ENCODE results near the gene JAK1. TPM values are rescaled to one million over a fixed set of nuclear protein-coding genes. Genes with fewer than 3 reads are reported as not detected.
"Not testable (repeated sequence)": the region's sequence is repeated elsewhere in the genome, so short reads cannot be mapped to it uniquely, and the experiment has no call there.

Gene JAK1
- total and polyA plus RNA-seq, 5 donors = 33.1 to 106 (median 87.0) TPM

GRCh38 chr1:64934115-64934877 lies 32.1 kb downstream of the JAK1 start:
- no peaks in the 10 kb centered on the region for H3K9me3 ChIP-seq (ENCODE audit: control insufficient read depth, low read length)
- intact Hi-C loops (cut with DNase I) = no loop called here
- H3K27me3 ChIP-seq (ENCODE audit: control insufficient read depth, insufficient read depth) = no peaks in the 10 kb centered on the region
- peak; percentile 65 to 73 for ATAC-seq
- DNase-seq = peak in 1 of 3 donors; percentile 26
- H3K4me1 ChIP-seq (ENCODE audit: control insufficient read depth, insufficient read depth, low read length) = peaks cover 10% of the 10 kb centered on the region
- peak overlapping the region; percentile 89 for H3K27ac ChIP-seq (ENCODE audit: low read length)
- WGBS = 55% methylated on average over 9 of the region's 9 CpGs
- H3K4me3 ChIP-seq (ENCODE audit: low read length) = no peak overlapping the region

DNA sequence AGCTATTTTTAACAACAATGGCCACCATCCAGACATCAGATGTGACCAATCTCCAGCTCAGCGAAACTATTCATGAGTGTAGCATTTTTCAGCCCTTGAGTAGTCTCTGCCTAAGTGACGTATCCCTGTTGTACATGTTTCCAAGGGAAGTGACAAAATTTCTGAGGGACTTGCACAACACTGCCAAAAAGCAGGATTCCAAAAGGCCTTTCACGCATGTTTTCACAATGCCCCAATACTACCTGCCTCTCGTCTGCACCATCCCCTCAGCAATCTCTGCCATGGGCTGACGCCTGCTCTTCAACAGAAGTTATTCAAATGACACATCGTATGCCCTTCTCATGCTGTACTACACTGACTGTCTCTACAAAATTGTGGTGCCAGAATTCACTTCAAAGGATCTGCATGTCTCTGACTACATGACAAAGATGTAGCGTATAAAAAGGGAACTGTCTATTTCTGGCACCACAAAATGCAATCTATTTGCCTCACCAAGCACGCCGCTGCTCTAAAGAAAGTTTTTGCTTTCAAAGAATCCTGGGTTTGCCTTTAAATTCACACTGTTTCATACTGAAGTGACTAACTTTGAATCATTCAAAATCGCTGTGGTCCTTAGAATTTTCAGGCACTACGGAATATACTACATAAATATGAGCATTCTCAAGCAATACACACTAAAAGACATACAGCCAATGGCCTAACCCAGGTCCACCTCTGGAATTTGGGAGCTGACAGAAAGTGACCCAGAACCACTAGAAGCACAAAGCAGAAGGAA lies 32.9 kb downstream of the JAK1 start:
- peak overlapping the region; percentile 89 for H3K27ac ChIP-seq (ENCODE audit: low read length)
- no peaks in the 10 kb centered on the region for H3K27me3 ChIP-seq (ENCODE audit: control insufficient read depth, insufficient read depth)
- peak in 2 of 3 donors; percentile 28 to 50 for DNase-seq
- 30% methylated on average over 11 of the region's 11 CpGs for WGBS
- peaks cover 10% of the 10 kb centered on the region for H3K4me1 ChIP-seq (ENCODE audit: control insufficient read depth, insufficient read depth, low read length)
- ATAC-seq = peak; percentile 86 to 93
- no peak overlapping the region for H3K4me3 ChIP-seq (ENCODE audit: low read length)
- H3K9me3 ChIP-seq (ENCODE audit: control insufficient read depth, low read length) = no peaks in the 10 kb centered on the region
- intact Hi-C loops (cut with DNase I) = no loop called here

DNA sequence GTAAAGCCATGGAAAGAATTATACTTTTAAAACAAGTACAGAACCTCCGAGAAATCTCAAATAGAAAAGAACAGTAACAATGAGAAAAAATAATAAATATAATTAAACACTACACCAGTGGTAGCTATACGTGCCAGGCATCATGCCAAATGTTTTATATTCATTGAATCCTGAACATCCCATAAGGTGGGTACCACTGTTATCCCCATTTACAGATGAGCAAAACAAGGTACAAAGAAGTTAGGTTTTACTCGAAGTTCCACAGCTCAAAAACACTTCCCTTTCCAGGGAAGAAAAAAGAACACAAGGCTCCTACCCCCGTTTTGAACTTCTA lies 33.4 kb downstream of the JAK1 start:
- H3K9me3 ChIP-seq (ENCODE audit: control insufficient read depth, low read length) = no peaks in the 10 kb centered on the region
- H3K27me3 ChIP-seq (ENCODE audit: control insufficient read depth, insufficient read depth) = no peaks in the 10 kb centered on the region
- ATAC-seq = no peak
- 35% methylated on average over 4 of the region's 4 CpGs for WGBS
- intact Hi-C loops (cut with DNase I) = no loop called here
- no peak for DNase-seq
- H3K4me1 ChIP-seq (ENCODE audit: control insufficient read depth, insufficient read depth, low read length) = peaks cover 10% of the 10 kb centered on the region
- no peak overlapping the region for H3K4me3 ChIP-seq (ENCODE audit: low read length)
- peak overlapping the region; percentile 89 for H3K27ac ChIP-seq (ENCODE audit: low read length)

DNA sequence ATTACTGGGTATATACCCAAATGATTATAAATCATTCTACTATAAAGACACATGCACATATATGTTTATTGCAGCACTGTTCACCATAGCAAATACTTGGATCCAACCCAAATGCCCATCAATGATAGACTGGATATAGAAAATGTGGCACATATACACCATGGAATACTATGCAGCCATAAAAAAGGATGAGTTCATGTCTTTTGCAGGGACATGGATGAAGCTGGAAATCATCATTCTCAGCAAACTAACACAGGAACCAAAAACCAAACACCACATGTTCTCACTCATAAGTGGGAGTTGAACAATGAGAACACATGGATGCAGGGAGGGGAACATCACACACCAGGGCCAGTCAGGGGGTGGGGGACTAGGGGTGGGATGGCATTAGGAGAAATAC lies 35.7 kb downstream of the JAK1 start:
- intact Hi-C loops (cut with DNase I); H3K9me3 ChIP-seq (ENCODE audit: control insufficient read depth, low read length): not testable (repeated sequence)

DNA sequence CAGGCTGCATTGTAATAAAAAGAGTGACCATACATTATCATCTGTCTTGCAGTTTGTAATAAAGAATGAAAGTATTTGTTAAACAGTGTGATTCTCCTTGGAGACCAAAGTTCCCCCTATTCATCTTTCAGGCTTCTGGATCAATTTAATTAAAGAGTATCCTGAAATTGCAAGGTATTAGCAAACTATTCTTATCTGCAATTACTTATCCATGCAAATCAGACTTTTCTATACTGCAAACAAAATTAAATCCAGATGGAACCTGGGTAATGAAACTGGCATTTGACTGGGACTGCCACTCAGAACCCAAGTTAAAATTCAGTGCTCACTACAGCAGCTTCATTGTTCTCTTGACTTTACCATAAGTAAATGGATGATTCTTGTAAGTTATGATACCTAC lies 37.1 kb downstream of the JAK1 start:
- intact Hi-C loops (cut with DNase I) = no loop called here

More for the DNA sequence above, 35.7 kb downstream of the JAK1 start:
- not testable (repeated sequence) for H3K27ac ChIP-seq (ENCODE audit: low read length); H3K4me3 ChIP-seq (ENCODE audit: low read length); ATAC-seq; DNase-seq; H3K27me3 ChIP-seq (ENCODE audit: control insufficient read depth, insufficient read depth)
- H3K4me1 ChIP-seq (ENCODE audit: control insufficient read depth, insufficient read depth, low read length) = peaks cover 11% of the 10 kb centered on the region

DNA sequence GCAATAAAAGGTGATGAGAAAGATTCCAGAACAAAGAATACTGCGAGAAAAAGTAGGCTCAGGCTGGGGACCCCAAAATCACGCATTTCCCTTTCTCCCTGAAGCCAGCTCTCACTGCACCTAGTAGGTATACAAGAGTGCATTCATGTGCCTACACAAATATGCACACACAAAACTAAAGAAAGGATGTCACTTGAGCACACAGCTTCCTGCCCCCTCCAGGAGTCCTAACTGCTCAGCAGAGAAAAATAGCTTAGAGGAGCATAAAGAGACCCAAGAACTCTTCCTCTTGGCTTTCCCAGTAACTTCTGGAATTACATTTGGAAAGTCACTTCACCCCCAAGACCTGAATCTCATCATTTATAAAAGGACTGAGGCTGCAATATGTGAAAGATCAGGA lies 38.0 kb downstream of the JAK1 start:
- no peak for DNase-seq
- 96% methylated on average over 2 of the region's 2 CpGs for WGBS
- no peak for ATAC-seq
- H3K4me3 ChIP-seq (ENCODE audit: low read length) = no peak overlapping the region
- peaks cover 7% of the 10 kb centered on the region for H3K4me1 ChIP-seq (ENCODE audit: control insufficient read depth, insufficient read depth, low read length)
- intact Hi-C loops (cut with DNase I) = no loop called here
- no peaks in the 10 kb centered on the region for H3K9me3 ChIP-seq (ENCODE audit: control insufficient read depth, low read length)
- H3K27ac ChIP-seq (ENCODE audit: low read length) = no peak overlapping the region
- no peaks in the 10 kb centered on the region for H3K27me3 ChIP-seq (ENCODE audit: control insufficient read depth, insufficient read depth)

More for the DNA sequence above, 37.1 kb downstream of the JAK1 start:
- Histone ChIP-seq H3K4me3 (ENCODE audit: low read length) (no peak overlapping the region), H3K9me3 (ENCODE audit: control insufficient read depth, low read length) (no peaks in the 10 kb centered on the region), H3K27ac (ENCODE audit: low read length) (no peak overlapping the region), H3K27me3 (ENCODE audit: control insufficient read depth, insufficient read depth) (no peaks in the 10 kb centered on the region), H3K4me1 (ENCODE audit: control insufficient read depth, insufficient read depth, low read length) (peaks cover 8% of the 10 kb centered on the region)
- no peak for DNase-seq
- ATAC-seq = no peak

GRCh38 chr1:64925594-64925993 lies 40.8 kb downstream of the JAK1 start:
- Histone ChIP-seq H3K9me3 (ENCODE audit: control insufficient read depth, low read length) (no peaks in the 10 kb centered on the region), H3K4me3 (ENCODE audit: low read length) (no peak overlapping the region), H3K27ac (ENCODE audit: low read length) (no peak overlapping the region), H3K4me1 (ENCODE audit: control insufficient read depth, insufficient read depth, low read length) (peaks cover 8% of the 10 kb centered on the region), H3K27me3 (ENCODE audit: control insufficient read depth, insufficient read depth) (no peaks in the 10 kb centered on the region)
- WGBS = 41% methylated on average over 2 of the region's 2 CpGs
- peak in 1 of 2 donors; percentile 35 for ATAC-seq
- intact Hi-C loops (cut with DNase I) = no loop called here
- no peak for DNase-seq

GRCh38 chr1:64923294-64923718 lies 43.0 kb downstream of the JAK1 start:
- peaks cover 10% of the 10 kb centered on the region for H3K4me1 ChIP-seq (ENCODE audit: control insufficient read depth, insufficient read depth, low read length)
- H3K27ac ChIP-seq (ENCODE audit: low read length) = no peak overlapping the region
- no peaks in the 10 kb centered on the region for H3K27me3 ChIP-seq (ENCODE audit: control insufficient read depth, insufficient read depth)
- DNase-seq (no peak), ATAC-seq (no peak)
- H3K4me3 ChIP-seq (ENCODE audit: low read length) = no peak overlapping the region
- intact Hi-C loops (cut with DNase I) = no loop called here
- 47% methylated on average over 2 of the region's 2 CpGs for WGBS
- no peaks in the 10 kb centered on the region for H3K9me3 ChIP-seq (ENCODE audit: control insufficient read depth, low read length)

- no peak for ATAC-seq
- WGBS = 53% methylated on average over 2 of the region's 2 CpGs
- no peak overlapping the region for H3K27ac ChIP-seq (ENCODE audit: low read length)
- no peaks in the 10 kb centered on the region for H3K27me3 ChIP-seq (ENCODE audit: control insufficient read depth, insufficient read depth)
- H3K9me3 ChIP-seq (ENCODE audit: control insufficient read depth, low read length) = no peaks in the 10 kb centered on the region
- H3K4me1 ChIP-seq (ENCODE audit: control insufficient read depth, insufficient read depth, low read length) = peaks cover 15% of the 10 kb centered on the region
- no peak for DNase-seq
- intact Hi-C loops (cut with DNase I) = no loop called here
- H3K4me3 ChIP-seq (ENCODE audit: low read length) = no peak overlapping the region
These were observed 44.0 kb downstream of the JAK1 start for GRCh38 chr1:64922336-64922735.

DNA sequence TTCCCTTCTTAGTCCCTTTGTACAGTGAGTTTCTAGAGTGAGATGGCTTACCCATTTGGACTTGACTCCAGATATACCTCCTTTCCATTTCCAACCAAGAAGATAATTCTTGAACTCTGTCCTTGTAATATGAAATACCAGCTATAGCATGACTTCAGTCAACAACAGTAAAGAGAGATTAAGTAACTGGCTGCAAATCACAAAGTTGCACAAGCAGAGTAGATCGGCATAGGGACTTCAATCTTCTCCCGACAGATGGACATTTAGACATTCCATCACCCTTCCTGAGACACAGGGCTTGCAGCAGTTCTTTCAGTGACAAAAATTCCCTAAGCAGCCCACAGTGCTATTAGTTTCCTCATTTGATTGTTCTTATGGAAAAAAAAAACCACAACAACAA lies 44.6 kb downstream of the JAK1 start:
- DNase-seq (no peak), ATAC-seq (no peak)
- WGBS = 54% methylated on average over 2 of the region's 2 CpGs
- Histone ChIP-seq H3K27ac (ENCODE audit: low read length) (no peak overlapping the region), H3K4me3 (ENCODE audit: low read length) (no peak overlapping the region), H3K4me1 (ENCODE audit: control insufficient read depth, insufficient read depth, low read length) (peaks cover 15% of the 10 kb centered on the region), H3K9me3 (ENCODE audit: control insufficient read depth, low read length) (no peaks in the 10 kb centered on the region), H3K27me3 (ENCODE audit: control insufficient read depth, insufficient read depth) (no peaks in the 10 kb centered on the region)
- intact Hi-C loops (cut with DNase I) = no loop called here

GRCh38 chr1:64920941-64921589 lies 45.3 kb downstream of the JAK1 start:
- Histone ChIP-seq H3K27me3 (ENCODE audit: control insufficient read depth, insufficient read depth) (no peaks in the 10 kb centered on the region), H3K4me1 (ENCODE audit: control insufficient read depth, insufficient read depth, low read length) (peaks cover 15% of the 10 kb centered on the region), H3K27ac (ENCODE audit: low read length) (no peak overlapping the region), H3K9me3 (ENCODE audit: control insufficient read depth, low read length) (no peaks in the 10 kb centered on the region), H3K4me3 (ENCODE audit: low read length) (no peak overlapping the region)
- no peak for DNase-seq
- 60% methylated on average over 3 of the region's 3 CpGs for WGBS
- no peak for ATAC-seq
- intact Hi-C loops (cut with DNase I) = no loop called here

Data from right cardiac atrium (tissue), 5 donors.